IMR-90 (cell line): ENCODE data around the gene MGA. TPM values are rescaled to one million over a fixed set of nuclear protein-coding genes. Genes with fewer than 3 reads are reported as not detected.

Experiments
- ATAC-seq: fragments of 200-7000 bp; cut with Tn5 transposase; 2 replicates; pipeline ENCODE4 v1.9.1; 2020; ENCODE audit warnings: low read depth, mild to moderate bottlenecking, moderate library complexity
- BruUV-seq: library from RNA; stranded (reverse); fragments of 400-500 nt; replicated peaks from 2 replicates; lab custom pipeline; 2021; lab: Mats Ljungman, UMichigan
- CTCF ChIA-PET: fragments of 300-600 bp; formaldehyde crosslinking; extraction: SDS; loops from one replicate; lab custom pipeline; 2021; ENCODE audit warnings: antibody characterized with exemption; lab: Yijun Ruan, JAX
- POLR2A ChIA-PET: fragments of 300-600 bp; sonication (Branson Sonifier 250); formaldehyde crosslinking; loops from one replicate; lab custom pipeline; 2022; ENCODE audit warnings: antibody characterized with exemption; ENCODE audit not compliant: unreplicated experiment; lab: Charles Lee
- DNase-seq: peaks from one replicate; pipeline ENCODE4 v3.0.0; 2013
- H2AFZ ChIP-seq: replicated peaks from 2 replicates; pipeline ENCODE3; 2013; ENCODE audit warnings: low read length, mild to moderate bottlenecking; ENCODE audit not compliant: poor library complexity
- H2AK5ac ChIP-seq: 2 replicates; pipeline ENCODE4 v1.6.1; 2013; ENCODE audit warnings: low read depth, low read length, inconsistent platforms
- H2AK9ac ChIP-seq: replicated peaks from 2 replicates; pipeline ENCODE3; 2013; ENCODE audit warnings: mild to moderate bottlenecking, low read depth, low read length, moderate library complexity; ENCODE audit not compliant: poor library complexity
- H2BK120ac ChIP-seq: 2 replicates; pipeline ENCODE4 v1.6.1; 2013; ENCODE audit warnings: low read depth, low read length, inconsistent platforms
- H2BK15ac ChIP-seq: 3 replicates; pipeline ENCODE4 v1.6.1; 2013; ENCODE audit warnings: low read depth, low read length, inconsistent platforms
- H2BK20ac ChIP-seq: 2 replicates; pipeline ENCODE4 v1.6.1; 2013; ENCODE audit warnings: low read depth, mild to moderate bottlenecking, inconsistent platforms, low read length, moderate library complexity
- H2BK5ac ChIP-seq: 2 replicates; pipeline ENCODE4 v1.6.1; 2013; ENCODE audit warnings: mild to moderate bottlenecking, low read depth, low read length, inconsistent platforms; ENCODE audit not compliant: poor library complexity, severe bottlenecking
- H3K14ac ChIP-seq: replicated peaks from 2 replicates; pipeline ENCODE4 v1.6.1; 2013; ENCODE audit warnings: low read depth, low read length, inconsistent platforms
- H3K18ac ChIP-seq: 2 replicates; pipeline ENCODE4 v1.6.1; 2013; ENCODE audit warnings: low read depth, low read length, control low read depth
- H3K23ac ChIP-seq: 2 replicates; pipeline ENCODE4 v1.6.1; 2013; ENCODE audit warnings: low read depth, low read length, inconsistent platforms
- H3K27ac ChIP-seq: 2 replicates; pipeline ENCODE4 v1.5.1; 2013; ENCODE audit warnings: mild to moderate bottlenecking, control low read depth, low read length; ENCODE audit not compliant: insufficient read depth
- H3K27me3 ChIP-seq: 2 replicates; pipeline ENCODE4 v1.6.1; 2013; ENCODE audit warnings: low read length; ENCODE audit not compliant: control insufficient read depth, insufficient read depth
- H3K36me3 ChIP-seq: 2 replicates; pipeline ENCODE4 v1.6.1; 2013; ENCODE audit warnings: low read length, mixed read lengths; ENCODE audit not compliant: control insufficient read depth, insufficient read depth
- H3K4ac ChIP-seq: 2 replicates; pipeline ENCODE4 v1.6.1; 2013; ENCODE audit warnings: low read depth, low read length, inconsistent platforms
- H3K4me1 ChIP-seq: 2 replicates; pipeline ENCODE4 v1.6.1; 2013; ENCODE audit warnings: low read length, mixed read lengths; ENCODE audit not compliant: control insufficient read depth, insufficient read depth
- H3K4me2 ChIP-seq: 2 replicates; pipeline ENCODE4 v1.6.1; 2013; ENCODE audit warnings: low read depth, mild to moderate bottlenecking, control low read depth, low read length, moderate library complexity
- H3K4me3 ChIP-seq: 2 replicates; pipeline ENCODE4 v1.5.1; 2013; ENCODE audit warnings: low read depth, mild to moderate bottlenecking, control low read depth, low read length, moderate library complexity; ENCODE audit not compliant: insufficient read depth
- H3K56ac ChIP-seq: 2 replicates; pipeline ENCODE4 v1.6.1; 2013; ENCODE audit warnings: low read length, inconsistent platforms; ENCODE audit not compliant: insufficient read depth; ENCODE audit errors: extremely low read depth
- H3K79me1 ChIP-seq, 2 experiments: 2 replicates each; pipeline ENCODE4 v1.6.1; 2013; ENCODE audit warnings: low read length in 2 of 2, inconsistent platforms in 1 of 2, low read depth in 1 of 2
- H3K9ac ChIP-seq: 2 replicates; pipeline ENCODE4 v1.6.1; 2013; ENCODE audit warnings: low read depth, low read length, control low read depth
- H3K9me1 ChIP-seq: 2 replicates; pipeline ENCODE4 v1.6.1; 2013; ENCODE audit warnings: low read length, inconsistent platforms; ENCODE audit not compliant: insufficient read depth
- H3K9me3 ChIP-seq: 2 replicates; pipeline ENCODE4 v1.6.1; 2013; ENCODE audit warnings: low read length; ENCODE audit not compliant: control insufficient read depth, insufficient read depth
- H4K20me1 ChIP-seq: 2 replicates; pipeline ENCODE4 v1.6.1; 2013; ENCODE audit warnings: low read length, inconsistent platforms; ENCODE audit not compliant: insufficient read depth
- H4K5ac ChIP-seq: 2 replicates; pipeline ENCODE4 v1.6.1; 2013; ENCODE audit warnings: mild to moderate bottlenecking, low read depth, low read length, control low read depth
- H4K8ac ChIP-seq, 2 experiments: 2 replicates each; pipeline ENCODE4 v1.6.1; 2013; ENCODE audit warnings: low read depth in 2 of 2, low read length in 2 of 2, control low read depth in 1 of 2, inconsistent platforms in 1 of 2
- H4K91ac ChIP-seq: 2 replicates; pipeline ENCODE4 v1.6.1; 2013; ENCODE audit warnings: low read depth, low read length, inconsistent platforms; ENCODE audit not compliant: insufficient read depth
- BHLHE40 ChIP-seq: fragments of 150-350 bp; IDR thresholded peaks from 2 replicates; pipeline ENCODE4 v1.6.1; 2016; ENCODE audit warnings: mild to moderate bottlenecking, low read depth, low read length
- CEBPB ChIP-seq: IDR thresholded peaks from 2 replicates; pipeline ENCODE4 v1.6.1; 2012; ENCODE audit warnings: low read depth, low read length, improper control_type of control experiment
- CTCF ChIP-seq: conservative IDR thresholded peaks from 2 replicates; pipeline ENCODE4 v1.5.1; 2012; ENCODE audit warnings: mild to moderate bottlenecking, low read depth, low read length, improper control_type of control experiment
- ELK1 ChIP-seq: fragments of 150-350 bp; IDR thresholded peaks from 2 replicates; pipeline ENCODE4 v1.6.1; 2016; ENCODE audit warnings: low read depth, mild to moderate bottlenecking, low read length, moderate library complexity, borderline replicate concordance
- FOS ChIP-seq: fragments of 150-350 bp; IDR thresholded peaks from 2 replicates; pipeline ENCODE4 v1.6.1; 2016; ENCODE audit warnings: low read depth, low read length
- MAZ ChIP-seq: IDR thresholded peaks from 2 replicates; pipeline ENCODE4 v1.6.1; 2012; ENCODE audit warnings: low read depth, mild to moderate bottlenecking, low read length, improper control_type of control experiment, moderate library complexity, borderline replicate concordance
- MXI1 ChIP-seq: IDR thresholded peaks from 2 replicates; pipeline ENCODE4 v1.6.1; 2012; ENCODE audit warnings: low read depth, mild to moderate bottlenecking, low read length, moderate library complexity, borderline replicate concordance
- NFE2L2 ChIP-seq: fragments of 150-350 bp; IDR thresholded peaks from 2 replicates; pipeline ENCODE4 v1.6.1; 2016; ENCODE audit warnings: low read depth, mild to moderate bottlenecking, low read length
- POLR2A ChIP-seq: IDR thresholded peaks from 2 replicates; pipeline ENCODE4 v1.6.1; 2012; ENCODE audit warnings: mild to moderate bottlenecking, low read depth, low read length
- RAD21 ChIP-seq: IDR thresholded peaks from 2 replicates; pipeline ENCODE4 v1.6.1; 2012; ENCODE audit warnings: low read length, improper control_type of control experiment
- RCOR1 ChIP-seq: IDR thresholded peaks from 2 replicates; pipeline ENCODE4 v1.6.1; 2012; ENCODE audit warnings: mild to moderate bottlenecking, low read length, improper control_type of control experiment; ENCODE audit not compliant: insufficient replicate concordance
- RFX5 ChIP-seq: IDR thresholded peaks from 2 replicates; pipeline ENCODE4 v1.8.0; 2012; ENCODE audit warnings: low read depth, mild to moderate bottlenecking, low read length, moderate library complexity
- SMC3 ChIP-seq: fragments of 150-350 bp; IDR thresholded peaks from 2 replicates; pipeline ENCODE4 v1.6.1; 2016; ENCODE audit warnings: low read depth, mild to moderate bottlenecking, antibody characterized with exemption, low read length, moderate library complexity
- USF2 ChIP-seq: fragments of 150-350 bp; IDR thresholded peaks from 2 replicates; pipeline ENCODE4 v1.6.1; 2017; ENCODE audit warnings: mild to moderate bottlenecking, antibody characterized with exemption, low read length, low read depth
- WGBS, 2 experiments: methylation state at CpG; one replicate each; pipeline versions ENCODE4 v1.1.5 to v1.1.7; 2013; ENCODE audit warnings: missing lambda C conversion rate in 2 of 2; ENCODE audit not compliant: insufficient read length in 1 of 2; ENCODE audit errors: extremely low coverage in 2 of 2; 5-methylcytosine and 5-hydroxymethylcytosine counted together
- dilution Hi-C: fragments of 300-500 bp; cut with HindIII; formaldehyde crosslinking; loops from one replicate; pipeline ENCODE4 v1.14.3; 2018; ENCODE audit warnings: low sequenced_read_pairs; ENCODE audit not compliant: unreplicated experiment
- in situ Hi-C: fragments of 300-500 bp; cut with MboI; formaldehyde crosslinking; loops from 3 replicates; pipeline ENCODE4 v1.14.3; 2019; ENCODE audit warnings: low sequenced_read_pairs, inconsistent platforms, mixed read lengths
- intact Hi-C: fragments of 100-400 bp; cut with micrococcal nuclease; formaldehyde crosslinking; loops from 2 replicates; pipeline ENCODE4 v1.10.0; 2022
- polyA plus RNA-seq, 3 experiments: library from polyadenylated mRNA; depleted of rRNA; stranded (reverse); fragments of >200 nt; gene quantifications; 2 replicates each; pipeline ENCODE4 v1.2.3, GENCODE V29; 2012; ENCODE audit warnings: low replicate concordance in 1 of 3
- total RNA-seq: library from RNA; depleted of rRNA; stranded (reverse); fragments of >200 nt; gene quantifications from 2 replicates; pipeline ENCODE4 v1.2.3, GENCODE V29; 2012

The MGA gene
- total and polyA plus RNA-seq, 2 of the 4 experiments (the other 2 are of a cell fraction) = 3.2 to 38.0 TPM

DNA sequence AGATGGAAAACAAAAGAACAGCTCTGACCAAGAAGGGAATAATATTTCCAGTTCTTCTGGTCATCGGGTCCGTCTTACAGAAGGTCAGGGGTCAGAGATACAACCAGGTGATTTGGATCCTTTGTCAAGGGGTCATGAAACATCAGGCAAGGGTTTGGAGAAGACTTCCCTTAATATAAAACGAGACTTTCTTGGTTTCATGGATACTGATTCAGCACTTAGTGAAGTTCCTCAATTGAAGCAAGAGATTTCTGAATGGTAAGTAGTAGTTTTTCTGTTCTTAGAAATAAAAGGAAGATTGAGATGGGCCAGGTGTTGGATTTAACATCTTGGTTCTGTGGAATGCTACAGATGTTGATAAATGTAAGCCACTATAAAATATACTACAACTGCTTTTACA lies 9.5 kb downstream of the MGA start:
- TF ChIP-seq FOS (no peak), BHLHE40 (no peak), POLR2A (no peak), CTCF (no peak), RFX5 (no peak), NFE2L2 (no peak), SMC3 (no peak), CEBPB (no peak), RCOR1 (no peak), MAZ (no peak), MXI1 (no peak), ELK1 (no peak), USF2 (no peak), RAD21 (no peak)
- H4K8ac ChIP-seq = no peak overlapping the region
- H2BK120ac ChIP-seq = no peak overlapping the region
- no peak overlapping the region for H3K23ac ChIP-seq
- no peak overlapping the region for H2BK20ac ChIP-seq
- no peak overlapping the region for H3K9ac ChIP-seq
- H3K9me1 ChIP-seq = peaks cover 8% of the 10 kb centered on the region; the same call in 1 of the 2 replicates
- CTCF ChIA-PET = no interaction called here
- H3K27me3 ChIP-seq = no peaks in the 10 kb centered on the region
- no peaks in the 10 kb centered on the region for H3K9me3 ChIP-seq
- no CpG with 5 or more reads among the region's 3 CpGs for WGBS, 2 experiments
- H3K27ac ChIP-seq = no peak overlapping the region
- no peak overlapping the region for H2AFZ ChIP-seq
- intact Hi-C loops (no loop called here), dilution Hi-C loops (no loop called here), in situ Hi-C loops (no loop called here)
- H3K56ac ChIP-seq = no peak overlapping the region
- H3K4me2 ChIP-seq = no peak overlapping the region
- H3K4ac ChIP-seq = no peak overlapping the region
- no peak overlapping the region for H2BK5ac ChIP-seq
- no peak overlapping the region for H4K5ac ChIP-seq
- POLR2A ChIA-PET = no interaction called here
- no peak overlapping the region for H2BK15ac ChIP-seq
- H4K91ac ChIP-seq = no peak overlapping the region
- H3K4me1 ChIP-seq = peaks cover 12% of the 10 kb centered on the region
- no peak overlapping the region for H3K4me3 ChIP-seq
- no peak overlapping the region for H3K18ac ChIP-seq
- no peak overlapping the region for H2AK9ac ChIP-seq
- H3K36me3 ChIP-seq = peaks cover 7% of the 10 kb centered on the region
- ATAC-seq (no peak), DNase-seq (no peak)
- peaks cover 38 to 75% of the 10 kb centered on the region in 2 experiments for H3K79me1 ChIP-seq
- H2AK5ac ChIP-seq = no peak overlapping the region
- peaks cover 49% of the 10 kb centered on the region for H4K20me1 ChIP-seq
- no TSS peak for BruUV-seq
- H3K14ac ChIP-seq = no peak overlapping the region
